Measurements from ENCODE around the gene VMP1. TPM values are rescaled to one million over a fixed set of nuclear protein-coding genes. Genes with fewer than 3 reads are reported as not detected.
"Not testable (repeated sequence)": the region's sequence is repeated elsewhere in the genome, so short reads cannot be mapped to it uniquely, and the experiment has no call there.

Gene VMP1
- polyA plus RNA-seq, 3 donors from 2014 or later = 61.5 to 81.4 (median 66.7) TPM

DNA sequence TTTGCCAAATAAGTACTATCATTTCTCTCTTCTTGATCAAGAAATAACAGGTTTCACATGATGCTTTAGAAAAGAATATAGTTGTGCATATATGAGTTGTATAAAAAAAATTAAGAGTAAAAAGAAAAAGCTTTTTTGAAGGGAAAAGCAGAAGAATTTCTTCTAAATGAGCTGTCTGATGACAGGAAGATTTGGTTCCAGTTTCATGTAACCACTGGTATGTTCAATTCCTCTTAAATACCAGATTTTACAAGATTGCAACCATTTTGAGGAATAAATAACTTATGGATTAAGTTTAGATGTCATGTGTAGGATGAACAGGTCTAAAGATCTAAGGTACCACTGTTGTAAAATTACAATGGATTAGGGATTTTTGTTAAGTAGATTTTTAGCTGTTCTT lies 45.0 kb downstream of the VMP1 start:
- H3K27me3 Mint-ChIP-seq (ENCODE audit: low read depth in 3 of 3) = no peaks in the 10 kb centered on the region
- H3K4me1 Mint-ChIP-seq = peaks cover 5 to 18% of the 10 kb centered on the region in 2 donors
- DNase-seq = no peak
- H3K9me3 Mint-ChIP-seq = no peaks in the 10 kb centered on the region
- peaks cover 0 to 8% (median 4%) of the 10 kb centered on the region in 3 donors for H3K36me3 Mint-ChIP-seq
- no peak overlapping the region for H3K4me3 Mint-ChIP-seq
- H3K27ac Mint-ChIP-seq = peak overlapping the region in 1 of 6 donors; percentile 60

DNA sequence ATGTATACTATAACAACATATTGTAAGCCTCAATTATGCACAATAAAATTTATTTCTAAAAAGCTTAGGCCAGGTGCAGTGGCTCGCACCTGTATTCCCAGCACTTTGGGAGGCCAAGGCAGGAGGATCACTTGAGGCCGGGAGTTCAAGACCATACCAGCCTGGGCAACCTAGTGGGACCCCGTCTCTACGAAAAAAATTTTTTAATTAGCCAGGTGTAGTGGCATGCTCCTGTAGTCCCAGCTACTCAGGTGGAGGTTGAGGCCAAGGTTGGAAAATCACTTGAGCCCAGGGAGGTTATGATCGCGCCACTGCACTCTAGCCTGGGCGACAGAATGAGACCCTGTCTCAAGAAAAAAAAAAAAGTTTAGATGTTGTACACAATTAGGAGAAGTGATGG lies 45.5 kb downstream of the VMP1 start:
- peaks cover 5 to 18% of the 10 kb centered on the region in 2 donors for H3K4me1 Mint-ChIP-seq
- no peak overlapping the region for H3K4me3 Mint-ChIP-seq

GRCh38 chr17:59753522-59754467 lies 46.3 kb downstream of the VMP1 start:
- peaks cover 0 to 19% (median 4%) of the 10 kb centered on the region in 3 donors for H3K36me3 Mint-ChIP-seq
- H3K9me3 Mint-ChIP-seq = no peaks in the 10 kb centered on the region
- peaks cover 5 to 18% of the 10 kb centered on the region in 2 donors for H3K4me1 Mint-ChIP-seq
- H3K27ac Mint-ChIP-seq = peak overlapping the region in 1 of 6 donors; percentile 54
- peak overlapping the region in 4 of 5 donors; percentile 2 to 58 (median 26) for H3K4me3 Mint-ChIP-seq
- no peaks in the 10 kb centered on the region for H3K27me3 Mint-ChIP-seq (ENCODE audit: low read depth in 3 of 3)
- DNase-seq = peak; percentile 57 to 69 (median 65)

More for the DNA sequence above, 45.5 kb downstream of the VMP1 start:
- Mint-ChIP-seq H3K9me3 (no peaks in the 10 kb centered on the region), H3K27ac (no peak overlapping the region), H3K36me3 (peaks cover 0 to 11% (median 4%) of the 10 kb centered on the region in 3 donors), H3K27me3 (ENCODE audit: low read depth in 3 of 3) (no peaks in the 10 kb centered on the region)
- DNase-seq = no peak

GRCh38 chr17:59754552-59754951 lies 47.1 kb downstream of the VMP1 start:
- H3K4me3 Mint-ChIP-seq = no peak overlapping the region
- peaks cover 3 to 22% (median 9%) of the 10 kb centered on the region in 3 donors for H3K36me3 Mint-ChIP-seq
- no peaks in the 10 kb centered on the region for H3K27me3 Mint-ChIP-seq (ENCODE audit: low read depth in 3 of 3)
- no peak for DNase-seq
- peak overlapping the region in 2 of 6 donors; percentile 21 to 46 for H3K27ac Mint-ChIP-seq
- H3K9me3 Mint-ChIP-seq = peaks cover 0 to 3% (median under 1%) of the 10 kb centered on the region in 6 donors
- H3K4me1 Mint-ChIP-seq = peaks cover 5 to 22% of the 10 kb centered on the region in 2 donors

- Mint-ChIP-seq H3K36me3 (peaks cover 8 to 27% (median 13%) of the 10 kb centered on the region in 3 donors), H3K27ac (peak overlapping the region in 1 of 6 donors; percentile 46), H3K4me1 (peaks cover 5 to 24% of the 10 kb centered on the region in 2 donors)
- DNase-seq; H3K4me3 Mint-ChIP-seq; H3K9me3 Mint-ChIP-seq; H3K27me3 Mint-ChIP-seq (ENCODE audit: low read depth in 3 of 3): not testable (repeated sequence)
Observed at GRCh38 chr17:59755069-59755468, 47.6 kb downstream of the VMP1 start.

DNA sequence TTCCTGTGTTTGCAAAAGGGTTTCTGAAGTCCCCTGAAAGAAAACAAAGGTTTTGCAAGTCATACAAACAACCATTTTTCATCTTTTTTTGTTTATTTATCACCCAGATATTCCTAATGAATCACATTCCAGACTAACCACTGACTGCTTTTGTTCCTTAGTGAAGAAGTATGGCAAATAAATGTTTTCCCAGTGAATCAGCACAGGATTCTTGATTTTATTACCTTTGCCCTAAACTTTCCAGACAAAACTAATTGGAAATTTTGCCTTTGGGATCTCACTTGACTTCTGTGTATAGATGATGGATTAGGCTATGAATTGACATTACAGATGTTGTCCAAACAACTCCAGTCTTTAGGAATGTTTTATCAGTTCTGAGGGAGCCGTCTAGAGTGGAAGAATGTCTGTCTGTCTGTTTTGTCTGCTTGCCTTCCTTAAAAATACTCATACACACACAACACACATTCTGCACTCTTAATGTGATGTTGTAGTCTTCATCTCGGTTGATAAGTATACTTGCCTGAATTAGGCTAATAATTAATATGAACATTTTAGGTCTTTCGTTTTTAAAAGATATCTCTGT lies 48.9 kb downstream of the VMP1 start:
- H3K36me3 Mint-ChIP-seq = peaks cover 9 to 34% (median 20%) of the 10 kb centered on the region in 3 donors
- H3K4me3 Mint-ChIP-seq = no peak overlapping the region
- peaks cover 0 to 2% (median 0%) of the 10 kb centered on the region in 3 donors for H3K27me3 Mint-ChIP-seq (ENCODE audit: low read depth in 3 of 3)
- H3K27ac Mint-ChIP-seq = peak overlapping the region in 2 of 6 donors; percentile 20 to 36
- peaks cover 5 to 24% of the 10 kb centered on the region in 2 donors for H3K4me1 Mint-ChIP-seq
- H3K9me3 Mint-ChIP-seq = peaks cover 0 to 6% (median under 1%) of the 10 kb centered on the region in 6 donors
- DNase-seq = no peak

DNA sequence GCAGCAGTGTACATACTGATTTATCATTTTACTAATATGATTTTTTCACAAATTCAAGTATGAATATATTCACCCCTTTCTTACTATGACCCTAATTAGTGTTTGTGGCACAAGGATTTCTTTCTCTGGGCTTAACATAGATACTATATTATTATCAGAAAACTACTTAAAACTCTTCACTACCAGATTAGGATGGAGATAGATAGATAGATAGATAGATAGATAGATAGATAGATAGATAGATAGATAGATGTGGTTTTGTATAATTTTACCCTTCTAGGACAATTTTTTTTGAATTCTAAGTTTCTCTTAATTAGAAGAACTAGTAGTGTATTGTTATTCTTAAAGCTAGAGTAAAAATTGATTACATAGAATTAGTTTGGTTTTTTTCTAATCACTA lies 49.6 kb downstream of the VMP1 start:
- Mint-ChIP-seq H3K27me3 (ENCODE audit: low read depth in 3 of 3) (peaks cover 0 to 3% (median 0%) of the 10 kb centered on the region in 3 donors), H3K4me3 (no peak overlapping the region), H3K9me3 (peaks cover 0 to 6% (median under 1%) of the 10 kb centered on the region in 6 donors), H3K4me1 (peaks cover 5 to 24% of the 10 kb centered on the region in 2 donors), H3K27ac (peak overlapping the region in 2 of 6 donors; percentile 20 to 38), H3K36me3 (peaks cover 9 to 35% (median 21%) of the 10 kb centered on the region in 3 donors)
- DNase-seq = no peak

- Mint-ChIP-seq H3K36me3 (peaks cover 9 to 35% (median 21%) of the 10 kb centered on the region in 3 donors), H3K4me3 (no peak overlapping the region)
Observed at GRCh38 chr17:59757470-59757869, 50.0 kb downstream of the VMP1 start.

DNA sequence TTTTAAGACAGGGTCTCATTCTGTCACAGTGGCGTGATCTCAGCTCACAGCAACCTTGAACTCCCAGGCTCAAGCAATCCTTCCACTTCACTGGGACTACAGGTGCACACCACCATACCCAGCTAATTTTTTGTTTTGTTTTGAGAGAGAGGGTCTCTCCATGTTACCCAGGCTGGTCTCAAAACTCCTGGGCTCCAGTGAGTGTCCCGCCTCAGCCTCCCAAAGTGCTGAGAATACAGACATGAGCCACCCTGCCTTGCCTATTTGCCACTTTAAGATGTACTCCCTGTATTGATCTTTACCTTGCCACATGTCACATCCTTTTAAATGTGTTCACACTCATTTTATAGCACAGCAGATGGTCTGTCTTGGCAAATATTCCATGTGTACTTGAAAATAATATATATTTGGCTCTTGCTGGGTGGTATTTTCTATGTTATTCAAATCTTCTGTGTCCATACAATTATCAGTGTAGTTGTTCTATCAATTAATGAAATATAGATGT lies 50.5 kb downstream of the VMP1 start:
- Mint-ChIP-seq H3K27me3 (ENCODE audit: low read depth in 3 of 3) (peaks cover 0 to 3% (median 0%) of the 10 kb centered on the region in 3 donors), H3K4me1 (peaks cover 5 to 24% of the 10 kb centered on the region in 2 donors), H3K27ac (peak overlapping the region in 1 of 6 donors; percentile 45), H3K36me3 (peaks cover 9 to 35% (median 21%) of the 10 kb centered on the region in 3 donors), H3K9me3 (peaks cover 0 to 6% (median under 1%) of the 10 kb centered on the region in 6 donors), H3K4me3 (no peak overlapping the region)
- no peak for DNase-seq

More at GRCh38 chr17:59757470-59757869, 50.0 kb downstream of the VMP1 start:
- no peak overlapping the region for H3K27ac Mint-ChIP-seq
- no peak for DNase-seq
- peaks cover 5 to 24% of the 10 kb centered on the region in 2 donors for H3K4me1 Mint-ChIP-seq
- peaks cover 0 to 3% (median 0%) of the 10 kb centered on the region in 3 donors for H3K27me3 Mint-ChIP-seq (ENCODE audit: low read depth in 3 of 3)
- peaks cover 0 to 6% (median under 1%) of the 10 kb centered on the region in 6 donors for H3K9me3 Mint-ChIP-seq

- Mint-ChIP-seq H3K4me1 (peaks cover 1 to 14% of the 10 kb centered on the region in 2 donors), H3K36me3 (peaks cover 9 to 35% (median 21%) of the 10 kb centered on the region in 3 donors)
- H3K9me3 Mint-ChIP-seq; DNase-seq; H3K27ac Mint-ChIP-seq; H3K27me3 Mint-ChIP-seq (ENCODE audit: low read depth in 3 of 3); H3K4me3 Mint-ChIP-seq: not testable (repeated sequence)
Observed at GRCh38 chr17:59758998-59759651, 51.7 kb downstream of the VMP1 start.

DNA sequence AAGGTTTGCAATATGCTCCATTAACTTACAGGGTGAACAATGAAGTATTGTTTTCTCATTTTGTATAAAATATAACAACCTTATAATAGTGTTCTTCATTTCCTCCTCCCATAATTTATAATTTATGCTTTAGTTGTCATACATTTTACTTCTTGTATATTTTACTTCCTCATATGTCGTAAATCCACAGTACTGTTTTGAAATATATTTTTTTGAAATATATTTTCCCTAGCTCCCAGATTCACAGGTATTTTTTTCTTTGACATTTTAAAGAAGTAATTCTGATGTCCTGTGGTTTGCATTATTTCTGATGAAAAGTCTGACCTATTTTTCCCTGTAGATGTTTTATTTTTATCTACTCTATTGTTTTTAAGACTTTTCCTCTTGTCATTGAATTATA lies 52.7 kb downstream of the VMP1 start:
- peaks cover 0 to 7% of the 10 kb centered on the region in 2 donors for H3K4me1 Mint-ChIP-seq
- peaks cover 0 to 4% (median 0%) of the 10 kb centered on the region in 3 donors for H3K27me3 Mint-ChIP-seq (ENCODE audit: low read depth in 3 of 3)
- DNase-seq = no peak
- H3K27ac Mint-ChIP-seq = no peak overlapping the region
- H3K9me3 Mint-ChIP-seq = peaks cover 0 to 6% (median under 1%) of the 10 kb centered on the region in 6 donors
- H3K36me3 Mint-ChIP-seq = peaks cover 12 to 38% (median 21%) of the 10 kb centered on the region in 3 donors
- H3K4me3 Mint-ChIP-seq = no peak overlapping the region

GRCh38 chr17:59761385-59762048 lies 54.1 kb downstream of the VMP1 start:
- Mint-ChIP-seq H3K36me3 (peaks cover 13 to 35% (median 19%) of the 10 kb centered on the region in 3 donors), H3K4me3 (no peak overlapping the region), H3K9me3 (peaks cover 0 to 6% (median under 1%) of the 10 kb centered on the region in 6 donors), H3K27ac (peak overlapping the region in 4 of 6 donors; percentile 3 to 49 (median 30)), H3K27me3 (ENCODE audit: low read depth in 3 of 3) (peaks cover 0 to 5% (median 0%) of the 10 kb centered on the region in 3 donors), H3K4me1 (peaks cover 0 to 7% of the 10 kb centered on the region in 2 donors)
- DNase-seq = no peak

Measured in immature natural killer cell (primary cell).